ENCODE data around the gene CDV3. TPM values are rescaled to one million over a fixed set of nuclear protein-coding genes. Genes with fewer than 3 reads are reported as not detected.

Gene CDV3
- 177 and 192 TPM in 2 replicates for total RNA-seq

DNA sequence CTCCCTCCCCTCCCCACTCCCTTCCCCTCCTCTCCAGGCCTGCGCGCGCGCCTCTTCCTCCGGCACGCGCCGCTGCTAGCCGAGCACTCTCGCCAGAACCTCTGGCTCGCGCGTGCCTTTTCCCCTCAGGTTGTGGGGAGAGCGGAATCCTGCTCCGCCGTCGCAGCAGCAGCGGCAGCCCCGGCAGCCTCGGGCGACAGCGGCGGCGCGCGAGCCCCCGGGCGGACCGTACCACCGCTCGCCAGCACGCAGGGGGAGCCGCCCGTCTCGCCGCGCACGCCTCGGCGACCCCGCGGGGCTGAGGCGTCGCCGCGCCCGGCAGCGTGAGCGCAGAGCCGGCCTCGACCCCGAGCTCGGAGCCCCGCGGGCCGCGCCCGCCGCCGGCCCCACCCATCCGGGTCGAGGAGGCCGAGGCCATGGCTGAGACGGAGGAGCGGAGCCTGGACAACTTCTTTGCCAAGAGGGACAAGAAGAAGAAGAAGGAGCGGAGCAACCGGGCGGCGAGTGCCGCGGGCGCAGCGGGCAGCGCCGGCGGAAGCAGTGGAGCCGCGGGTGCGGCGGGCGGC, at the start of gene CDV3:
CDV3 (plus strand) TSS at position 58 of the 566 bp plus-strand sequence; CDS start at position 417, 359 bp downstream.

Other genes starting within 250 kb of the CDV3 start
- not detected in 2 replicates for gene BFSP2, start 173.6 kb upstream of the CDV3 start, total RNA-seq
- gene TOPBP1, start 88.3 kb downstream of the CDV3 start, total RNA-seq = 25.0 and 51.5 TPM in 2 replicates
- under 0.01 TPM in 2 replicates for gene TF, start 172.7 kb downstream of the CDV3 start, total RNA-seq
- 79.5 and 89.3 TPM in 2 replicates for gene SRPRB, start 232.1 kb downstream of the CDV3 start, total RNA-seq